ENCODE measurements around the gene ABLIM1. TPM values are rescaled to one million over a fixed set of nuclear protein-coding genes. Genes with fewer than 3 reads are reported as not detected.

Gene ABLIM1
- total RNA-seq, 4 donors from 2014 or later = 83.1 to 145 (median 120) TPM

DNA sequence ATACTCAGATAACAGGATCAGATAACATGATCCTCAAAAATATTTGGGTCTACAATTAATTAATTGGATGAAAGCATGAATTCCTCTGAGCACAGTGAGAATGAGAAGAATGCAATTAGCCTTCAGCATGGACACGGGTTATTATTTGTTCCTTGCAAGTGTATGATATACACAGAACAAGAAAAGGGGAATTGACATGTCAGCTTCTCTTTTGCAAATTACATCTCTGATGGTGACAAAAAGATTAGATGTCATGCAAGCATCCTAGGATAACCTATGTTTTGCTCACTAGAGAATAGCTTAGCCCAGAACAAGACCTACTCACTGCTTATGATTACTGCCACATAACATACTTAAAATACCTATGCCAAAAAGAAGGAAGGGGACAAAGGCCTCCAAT lies 120.3 kb downstream of the ABLIM1 start:
- Histone ChIP-seq H3K36me3 (peaks cover 0 to 89% (median 5%) of the 10 kb centered on the region in 4 donors), H3K4me1 (peaks cover 29 to 47% (median 36%) of the 10 kb centered on the region in 4 donors), H3K27ac (replicated peaks in 1 of 4) (no peak overlapping the region), H3K27me3 (no peaks in the 10 kb centered on the region), H3K9me3 (no peaks in the 10 kb centered on the region), H3K4me3 (no peak overlapping the region)
- no peak for DNase-seq (ENCODE audit: extremely low spot score)
- TF ChIP-seq POLR2AphosphoS5 (IDR thresholded peaks at IDR 0.05) = no peak
- no peak for TF ChIP-seq POLR2A (IDR thresholded peaks at IDR 0.05; ENCODE audit: low read depth)
- TF ChIP-seq, protein P1, sequence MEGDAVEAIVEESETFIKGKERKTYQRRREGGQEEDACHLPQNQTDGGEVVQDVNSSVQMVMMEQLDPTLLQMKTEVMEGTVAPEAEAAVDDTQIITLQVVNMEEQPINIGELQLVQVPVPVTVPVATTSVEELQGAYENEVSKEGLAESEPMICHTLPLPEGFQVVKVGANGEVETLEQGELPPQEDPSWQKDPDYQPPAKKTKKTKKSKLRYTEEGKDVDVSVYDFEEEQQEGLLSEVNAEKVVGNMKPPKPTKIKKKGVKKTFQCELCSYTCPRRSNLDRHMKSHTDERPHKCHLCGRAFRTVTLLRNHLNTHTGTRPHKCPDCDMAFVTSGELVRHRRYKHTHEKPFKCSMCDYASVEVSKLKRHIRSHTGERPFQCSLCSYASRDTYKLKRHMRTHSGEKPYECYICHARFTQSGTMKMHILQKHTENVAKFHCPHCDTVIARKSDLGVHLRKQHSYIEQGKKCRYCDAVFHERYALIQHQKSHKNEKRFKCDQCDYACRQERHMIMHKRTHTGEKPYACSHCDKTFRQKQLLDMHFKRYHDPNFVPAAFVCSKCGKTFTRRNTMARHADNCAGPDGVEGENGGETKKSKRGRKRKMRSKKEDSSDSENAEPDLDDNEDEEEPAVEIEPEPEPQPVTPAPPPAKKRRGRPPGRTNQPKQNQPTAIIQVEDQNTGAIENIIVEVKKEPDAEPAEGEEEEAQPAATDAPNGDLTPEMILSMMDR (IDR thresholded peaks at IDR 0.05) = no peak
- no peak for TF ChIP-seq EP300 (IDR thresholded peaks at IDR 0.05)
- WGBS = 54% methylated on average over 1 of the region's 1 CpG
- intact Hi-C loops (cut with DNase I) = no loop called here

DNA sequence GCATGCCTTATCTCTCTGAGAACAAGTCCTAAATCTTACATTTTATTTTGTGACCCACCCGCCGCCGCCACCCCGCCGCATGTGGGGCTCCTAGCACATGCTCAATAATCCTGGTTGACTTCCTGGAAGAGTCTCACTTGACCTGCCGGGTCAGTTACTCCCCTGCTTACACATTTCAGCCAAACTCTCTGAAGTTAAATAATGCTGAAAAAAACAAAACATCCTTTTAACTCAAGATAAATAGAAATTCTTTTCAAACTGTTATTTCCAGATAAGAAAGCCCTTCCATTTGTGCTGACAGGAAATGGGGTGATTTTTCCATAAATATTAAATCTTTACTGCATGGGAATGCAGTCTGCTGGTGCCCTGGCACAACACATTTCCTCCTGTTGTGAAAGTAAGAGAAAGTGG lies 123.5 kb downstream of the ABLIM1 start:
- WGBS = 94% methylated on average over 6 of the region's 6 CpGs

DNA sequence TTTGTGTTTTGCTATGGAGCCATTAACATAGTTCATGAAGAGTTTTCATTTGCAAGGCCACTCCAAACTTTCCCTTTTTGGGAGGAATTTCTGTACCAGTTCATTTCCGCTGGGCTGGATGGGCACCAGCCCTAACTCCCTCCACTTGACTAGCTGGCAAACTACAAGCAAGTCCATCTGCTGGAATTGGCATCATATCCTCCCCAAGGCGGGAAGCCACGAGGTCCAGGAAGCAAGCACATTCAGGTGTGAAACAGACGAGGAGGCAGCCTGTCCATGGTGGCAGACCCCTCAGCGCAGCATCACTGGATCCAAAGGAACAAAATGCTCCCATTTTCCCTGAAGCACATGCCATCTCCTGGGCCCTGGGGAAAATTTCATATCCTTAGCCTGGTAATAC lies 125.8 kb downstream of the ABLIM1 start:
- DNase-seq (ENCODE audit: extremely low spot score) = no peak
- TF ChIP-seq EP300 (IDR thresholded peaks at IDR 0.05) (no peak), POLR2AphosphoS5 (IDR thresholded peaks at IDR 0.05) (no peak), POLR2A (IDR thresholded peaks at IDR 0.05; ENCODE audit: low read depth) (no peak)
- TF ChIP-seq, protein P1 (IDR thresholded peaks at IDR 0.05) = no peak
- peaks cover 4 to 10% (median 5%) of the 10 kb centered on the region in 4 donors for H3K4me1 ChIP-seq
- no peaks in the 10 kb centered on the region for H3K27me3 ChIP-seq
- intact Hi-C loops (cut with DNase I) = no loop called here
- WGBS = 94% methylated on average over 5 of the region's 5 CpGs
- H3K9me3 ChIP-seq = no peaks in the 10 kb centered on the region
- no peak overlapping the region for H3K4me3 ChIP-seq
- peaks cover 0 to 77% (median 6%) of the 10 kb centered on the region in 4 donors for H3K36me3 ChIP-seq
- H3K27ac ChIP-seq (replicated peaks in 1 of 4) = no peak overlapping the region

More for the DNA sequence above, 123.5 kb downstream of the ABLIM1 start:
- Histone ChIP-seq H3K36me3 (peaks cover 0 to 78% (median 6%) of the 10 kb centered on the region in 4 donors), H3K9me3 (no peaks in the 10 kb centered on the region), H3K4me1 (peaks cover 15 to 20% (median 16%) of the 10 kb centered on the region in 4 donors), H3K4me3 (no peak overlapping the region), H3K27ac (replicated peaks in 1 of 4) (no peak overlapping the region), H3K27me3 (no peaks in the 10 kb centered on the region)
- intact Hi-C loops (cut with DNase I) = no loop called here
- TF ChIP-seq POLR2A (IDR thresholded peaks at IDR 0.05; ENCODE audit: low read depth) (no peak), EP300 (IDR thresholded peaks at IDR 0.05) (no peak), POLR2AphosphoS5 (IDR thresholded peaks at IDR 0.05) (no peak)
- TF ChIP-seq, protein P1 (IDR thresholded peaks at IDR 0.05) = no peak
- no peak for DNase-seq (ENCODE audit: extremely low spot score)

DNA sequence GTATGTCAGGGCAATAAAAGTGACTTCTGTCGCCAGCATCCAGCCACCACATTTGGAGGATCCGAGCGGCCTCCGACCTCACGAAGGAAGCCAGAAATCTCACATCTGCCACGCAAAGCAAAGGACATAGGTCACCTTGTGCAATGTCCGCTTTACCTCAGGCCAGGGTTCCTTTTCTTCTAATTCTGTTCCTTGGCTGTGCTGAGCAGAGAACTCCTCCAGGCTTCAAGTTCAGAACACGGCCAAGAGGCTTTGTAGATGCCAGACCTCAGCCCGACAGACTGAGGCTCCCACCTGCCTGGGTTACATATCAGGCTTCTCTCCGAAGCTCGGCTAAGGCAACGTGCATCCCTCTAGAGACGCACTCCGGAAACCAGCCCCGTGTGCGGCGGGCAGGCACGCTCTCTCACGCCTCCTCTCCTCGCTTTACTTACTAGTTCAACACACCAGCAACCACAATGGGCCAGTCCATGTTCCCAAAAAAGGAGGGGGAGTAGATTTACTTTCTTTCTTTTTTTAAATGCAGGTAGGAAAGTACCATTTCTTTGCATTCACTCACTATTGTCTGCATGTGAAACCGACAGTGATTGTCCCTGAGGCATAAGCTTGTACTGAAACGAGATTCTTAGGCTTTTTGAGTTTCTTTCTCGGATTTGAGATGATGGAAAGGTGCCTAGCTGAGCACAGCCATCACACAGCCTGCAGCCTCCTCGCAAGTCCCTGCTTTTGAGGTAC lies 131.4 kb downstream of the ABLIM1 start:
- 7% methylated on average over 22 of the region's 24 CpGs for WGBS
- Histone ChIP-seq H3K36me3 (peaks cover 0 to 26% (median 0%) of the 10 kb centered on the region in 4 donors), H3K9me3 (no peaks in the 10 kb centered on the region), H3K4me3 (peak overlapping the region; percentile 46 to 56 (median 52)), H3K27ac (replicated peaks in 1 of 4) (peak overlapping the region; percentile 81 to 83 (median 82)), H3K27me3 (no peaks in the 10 kb centered on the region), H3K4me1 (peaks cover 50 to 63% (median 55%) of the 10 kb centered on the region in 4 donors)
- intact Hi-C loops (cut with DNase I) = no loop called here
- peak; percentile 95 for DNase-seq (ENCODE audit: extremely low spot score)
- TF ChIP-seq, protein P1 (IDR thresholded peaks at IDR 0.05) = no peak
- TF ChIP-seq POLR2AphosphoS5 (IDR thresholded peaks at IDR 0.05) (peak; percentile 89 to 95), EP300 (IDR thresholded peaks at IDR 0.05) (no peak), POLR2A (IDR thresholded peaks at IDR 0.05; ENCODE audit: low read depth) (peak; percentile 54)

Measured in esophagus muscularis mucosa (tissue), 4 donors.